ENCODE measurements around the gene RAPGEF1. TPM values are rescaled to one million over a fixed set of nuclear protein-coding genes. Genes with fewer than 3 reads are reported as not detected.

The RAPGEF1 gene
- polyA plus RNA-seq, 2 of the 4 experiments (the other 2 are of a cell fraction), result 21.6 to 27.7 TPM

DNA sequence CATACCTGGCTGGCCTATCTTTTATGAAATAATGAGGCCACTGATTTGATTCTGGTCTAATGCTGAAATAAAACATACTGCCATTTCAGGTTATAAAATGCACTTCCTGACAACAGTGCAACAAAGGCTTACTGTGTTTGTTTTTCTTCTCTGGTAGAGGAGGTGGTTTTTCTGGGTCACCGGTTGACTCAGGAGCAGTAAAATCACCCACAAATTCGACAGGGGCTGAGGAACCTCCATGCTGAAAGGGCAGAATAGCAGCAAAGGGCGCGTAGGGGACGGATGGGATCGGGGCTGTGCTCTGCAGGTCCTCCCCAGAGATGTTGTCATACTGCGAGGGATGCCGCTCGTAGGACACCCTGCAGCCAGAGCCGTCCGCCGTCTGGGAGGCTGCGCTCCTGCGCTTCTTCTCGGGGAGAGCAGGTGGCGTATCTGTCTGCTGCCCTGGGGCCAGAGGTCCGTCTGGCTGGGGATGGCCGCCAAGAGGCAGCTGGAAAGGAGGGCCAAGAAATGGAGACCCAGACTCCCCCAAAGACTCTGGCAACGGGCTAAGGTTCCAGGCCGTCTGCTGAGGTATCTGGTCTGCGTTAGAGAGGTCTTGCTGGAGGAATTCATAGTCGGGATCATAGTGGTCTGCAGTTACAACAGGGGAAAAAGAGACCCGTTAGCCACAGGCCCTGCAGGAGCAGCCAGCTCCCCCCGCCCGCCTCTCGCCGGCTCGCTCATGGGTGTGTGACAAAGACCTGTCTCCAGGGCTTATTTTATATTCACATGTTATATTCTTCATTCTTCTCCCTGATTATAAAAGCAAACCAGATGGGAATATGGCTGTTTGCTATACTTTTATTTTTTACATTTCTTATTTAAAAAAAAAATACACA, 113.8 kb downstream of the RAPGEF1 start:
- Histone ChIP-seq H3K4me1 (no peaks in the 10 kb centered on the region), H3K4me2 (no peak overlapping the region), H3K4me3 (no peak overlapping the region), H3K9me3 (no peaks in the 10 kb centered on the region), H3K27ac (no peak overlapping the region)
- POLR2A ChIA-PET, result no interaction called here
- WGBS (ENCODE audit: missing lambda C conversion rate), result 92% methylated on average over 28 of the region's 28 CpGs
- CTCF ChIA-PET, result interaction anchor here (1.6 to 2.8 kb wide), 2 partner anchors 13 to 15 kb away, joined by 4 to 7 read pairs; no protein-coding TSS in a partner anchor
- FAIRE-seq, result no peak
- TF ChIP-seq, protein P1, sequence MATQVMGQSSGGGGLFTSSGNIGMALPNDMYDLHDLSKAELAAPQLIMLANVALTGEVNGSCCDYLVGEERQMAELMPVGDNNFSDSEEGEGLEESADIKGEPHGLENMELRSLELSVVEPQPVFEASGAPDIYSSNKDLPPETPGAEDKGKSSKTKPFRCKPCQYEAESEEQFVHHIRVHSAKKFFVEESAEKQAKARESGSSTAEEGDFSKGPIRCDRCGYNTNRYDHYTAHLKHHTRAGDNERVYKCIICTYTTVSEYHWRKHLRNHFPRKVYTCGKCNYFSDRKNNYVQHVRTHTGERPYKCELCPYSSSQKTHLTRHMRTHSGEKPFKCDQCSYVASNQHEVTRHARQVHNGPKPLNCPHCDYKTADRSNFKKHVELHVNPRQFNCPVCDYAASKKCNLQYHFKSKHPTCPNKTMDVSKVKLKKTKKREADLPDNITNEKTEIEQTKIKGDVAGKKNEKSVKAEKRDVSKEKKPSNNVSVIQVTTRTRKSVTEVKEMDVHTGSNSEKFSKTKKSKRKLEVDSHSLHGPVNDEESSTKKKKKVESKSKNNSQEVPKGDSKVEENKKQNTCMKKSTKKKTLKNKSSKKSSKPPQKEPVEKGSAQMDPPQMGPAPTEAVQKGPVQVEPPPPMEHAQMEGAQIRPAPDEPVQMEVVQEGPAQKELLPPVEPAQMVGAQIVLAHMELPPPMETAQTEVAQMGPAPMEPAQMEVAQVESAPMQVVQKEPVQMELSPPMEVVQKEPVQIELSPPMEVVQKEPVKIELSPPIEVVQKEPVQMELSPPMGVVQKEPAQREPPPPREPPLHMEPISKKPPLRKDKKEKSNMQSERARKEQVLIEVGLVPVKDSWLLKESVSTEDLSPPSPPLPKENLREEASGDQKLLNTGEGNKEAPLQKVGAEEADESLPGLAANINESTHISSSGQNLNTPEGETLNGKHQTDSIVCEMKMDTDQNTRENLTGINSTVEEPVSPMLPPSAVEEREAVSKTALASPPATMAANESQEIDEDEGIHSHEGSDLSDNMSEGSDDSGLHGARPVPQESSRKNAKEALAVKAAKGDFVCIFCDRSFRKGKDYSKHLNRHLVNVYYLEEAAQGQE (IDR thresholded peaks at IDR 0.05), result no peak
- TF ChIP-seq TP53 (CRISPR knock-in tag; IDR thresholded peaks at IDR 0.05) (no peak), CTCF (IDR thresholded peaks at IDR 0.05) (no peak), HOXA7 (CRISPR knock-in tag; IDR thresholded peaks at IDR 0.05) (no peak), NPAS2 (CRISPR knock-in tag; IDR thresholded peaks at IDR 0.05; ENCODE audit: borderline replicate concordance) (no peak)
- DNase-seq (ENCODE audit: low read depth in 1 of 2, low spot score in 1 of 2), result no peak
- no peak for ATAC-seq

DNA sequence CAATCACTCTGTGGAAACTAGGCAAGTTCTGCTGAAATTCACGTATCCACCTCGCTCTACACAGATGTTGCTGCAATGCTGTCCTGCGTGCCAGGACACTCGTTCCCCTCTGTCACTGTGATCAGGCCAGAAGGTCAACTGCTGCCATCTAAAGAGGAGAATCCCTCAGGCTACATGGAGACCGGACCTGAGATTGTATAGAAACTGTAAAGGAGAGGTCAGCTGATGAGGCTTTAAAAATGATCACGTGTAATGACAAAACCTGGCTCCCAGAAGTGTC, 114.4 kb downstream of the RAPGEF1 start:
- no peak for ATAC-seq
- no peak for FAIRE-seq
- DNase-seq (ENCODE audit: low read depth in 1 of 2, low spot score in 1 of 2), result no peak
- CTCF ChIA-PET, result interaction anchor here (0.9 to 4.3 kb wide), 5 partner anchors 12 to 115 kb away, joined by 3 to 22 read pairs (median 6); no protein-coding TSS in a partner anchor
- POLR2A ChIA-PET, result no interaction called here
- H3K4me1 ChIP-seq, result no peaks in the 10 kb centered on the region
- no peak overlapping the region for H3K4me3 ChIP-seq
- H3K4me2 ChIP-seq, result no peak overlapping the region
- H3K27ac ChIP-seq, result no peak overlapping the region
- 89% methylated on average over 6 of the region's 6 CpGs for WGBS (ENCODE audit: missing lambda C conversion rate)
- no peaks in the 10 kb centered on the region for H3K9me3 ChIP-seq
- TF ChIP-seq ZNF302 (CRISPR knock-in tag; IDR thresholded peaks at IDR 0.05), result no peak
- TF ChIP-seq HMGXB4 (CRISPR knock-in tag; IDR thresholded peaks at IDR 0.05; ENCODE audit: borderline replicate concordance), result no peak
- no peak for TF ChIP-seq NPAS2 (CRISPR knock-in tag; IDR thresholded peaks at IDR 0.05; ENCODE audit: borderline replicate concordance)
- no peak for TF ChIP-seq CHD4 (IDR thresholded peaks at IDR 0.05; ENCODE audit: borderline replicate concordance)
- no peak for TF ChIP-seq ZFP36 (IDR thresholded peaks at IDR 0.05; ENCODE audit: borderline replicate concordance, partially characterized antibody)
- TF ChIP-seq TFCP2L1 (CRISPR knock-in tag; IDR thresholded peaks at IDR 0.05), result no peak
- no peak for TF ChIP-seq CEBPB (IDR thresholded peaks at IDR 0.05)
- no peak for TF ChIP-seq JUNB (IDR thresholded peaks at IDR 0.05)
- TF ChIP-seq RNF2 (IDR thresholded peaks at IDR 0.05; ENCODE audit: borderline replicate concordance, low read depth), result no peak
- TF ChIP-seq SMC3 (IDR thresholded peaks at IDR 0.05), result no peak
